Parathyroid adenoma (tissue), 2 donors: ENCODE measurements around the gene SIGMAR1.

Experiments
- H2AFZ ChIP-seq: fragments of 300-600 bp; sonication (generic); one replicate; pipeline ENCODE4 v1.7.0; 2017; ENCODE audit warnings: antibody characterized with exemption, mild to moderate bottlenecking
- H3K27ac ChIP-seq: fragments of 300-600 bp; sonication (generic); one replicate; pipeline ENCODE4 v1.7.0; 2017
- H3K27me3 ChIP-seq: fragments of 300-600 bp; sonication (generic); one replicate; pipeline ENCODE4 v1.7.0; 2017; ENCODE audit warnings: low read length; ENCODE audit not compliant: control insufficient read depth, insufficient read depth
- H3K36me3 ChIP-seq: fragments of 300-600 bp; sonication (generic); one replicate; pipeline ENCODE4 v1.7.0; 2017; ENCODE audit warnings: low read length; ENCODE audit not compliant: control insufficient read depth, insufficient read depth
- H3K4me1 ChIP-seq: fragments of 300-600 bp; sonication (generic); one replicate; pipeline ENCODE4 v1.7.0; 2017; ENCODE audit warnings: control low read depth
- H3K4me2 ChIP-seq: fragments of 300-600 bp; sonication (generic); one replicate; pipeline ENCODE4 v1.7.0; 2017; ENCODE audit warnings: low read length
- H3K4me3 ChIP-seq: fragments of 300-600 bp; sonication (generic); one replicate; pipeline ENCODE4 v1.7.0; 2017; ENCODE audit warnings: low read depth, low read length
- H3K79me2 ChIP-seq: fragments of 300-600 bp; sonication (generic); one replicate; pipeline ENCODE4 v1.7.0; 2017; ENCODE audit warnings: control low read depth
- H3K9ac ChIP-seq: fragments of 300-600 bp; sonication (generic); one replicate; pipeline ENCODE4 v1.7.0; 2017; ENCODE audit warnings: mild to moderate bottlenecking
- H3K9me3 ChIP-seq: fragments of 300-600 bp; sonication (generic); one replicate; pipeline ENCODE4 v1.7.0; 2017; ENCODE audit warnings: low read length; ENCODE audit not compliant: control insufficient read depth
- CTCF ChIP-seq: fragments of 300-600 bp; sonication (generic); IDR thresholded peaks from one replicate; pipeline ENCODE4 v1.7.0; 2017; ENCODE audit warnings: antibody characterized with exemption, mild to moderate bottlenecking
- donor health status: primary hyperparathyroidism.

Gene SIGMAR1

GRCh38 chr9:34637356-34638137 lies at the start of gene SIGMAR1:
SIGMAR1 (minus strand) TSS chr9:34637787; CDS start chr9:34637697, 90 bp downstream.
- no peaks in the 10 kb centered on the region for H3K27me3 ChIP-seq
- peaks cover 5% of the 10 kb centered on the region for H3K4me1 ChIP-seq
- no peaks in the 10 kb centered on the region for H3K79me2 ChIP-seq
- peak within 1 kb of the TSS; percentile 78 for H3K27ac ChIP-seq
- no peaks in the 10 kb centered on the region for H3K36me3 ChIP-seq
- H2AFZ ChIP-seq, result peak within 1 kb of the TSS; percentile 96
- H3K4me3 ChIP-seq, result peak within 1 kb of the TSS; percentile 71
- no peak within 1 kb of the TSS for H3K9ac ChIP-seq
- TF ChIP-seq CTCF, result no peak
- H3K4me2 ChIP-seq, result peak within 1 kb of the TSS; percentile 90
- no peaks in the 10 kb centered on the region for H3K9me3 ChIP-seq

GRCh38 chr9:34686732-34687131 lies 49.1 kb upstream of the SIGMAR1 start:
- no peak overlapping the region for H2AFZ ChIP-seq
- H3K9ac ChIP-seq, result no peak overlapping the region
- H3K4me3 ChIP-seq, result no peak overlapping the region
- no peak overlapping the region for H3K4me2 ChIP-seq
- H3K9me3 ChIP-seq, result no peaks in the 10 kb centered on the region
- no peak for TF ChIP-seq CTCF
- no peaks in the 10 kb centered on the region for H3K4me1 ChIP-seq
- H3K36me3 ChIP-seq, result no peaks in the 10 kb centered on the region
- H3K79me2 ChIP-seq, result no peaks in the 10 kb centered on the region
- H3K27me3 ChIP-seq, result no peaks in the 10 kb centered on the region
- H3K27ac ChIP-seq, result no peak overlapping the region

GRCh38 chr9:34686231-34686630 lies 48.6 kb upstream of the SIGMAR1 start:
- Histone ChIP-seq H3K9ac (no peak overlapping the region), H3K4me2 (no peak overlapping the region), H3K27me3 (no peaks in the 10 kb centered on the region), H3K4me3 (no peak overlapping the region), H3K36me3 (no peaks in the 10 kb centered on the region), H3K79me2 (no peaks in the 10 kb centered on the region), H2AFZ (no peak overlapping the region), H3K27ac (no peak overlapping the region), H3K9me3 (no peaks in the 10 kb centered on the region), H3K4me1 (no peaks in the 10 kb centered on the region)
- no peak for TF ChIP-seq CTCF

GRCh38 chr9:34685591-34685990 lies 48.0 kb upstream of the SIGMAR1 start:
- no peaks in the 10 kb centered on the region for H3K9me3 ChIP-seq
- no peaks in the 10 kb centered on the region for H3K27me3 ChIP-seq
- H3K4me1 ChIP-seq, result no peaks in the 10 kb centered on the region
- no peak overlapping the region for H3K4me2 ChIP-seq
- H3K36me3 ChIP-seq, result no peaks in the 10 kb centered on the region
- no peaks in the 10 kb centered on the region for H3K79me2 ChIP-seq
- no peak overlapping the region for H3K4me3 ChIP-seq
- no peak overlapping the region for H3K9ac ChIP-seq
- no peak overlapping the region for H3K27ac ChIP-seq
- H2AFZ ChIP-seq, result no peak overlapping the region
- TF ChIP-seq CTCF, result no peak

- no peaks in the 10 kb centered on the region for H3K4me1 ChIP-seq
- H3K27me3 ChIP-seq, result no peaks in the 10 kb centered on the region
- no peaks in the 10 kb centered on the region for H3K36me3 ChIP-seq
- H3K79me2 ChIP-seq, result no peaks in the 10 kb centered on the region
- TF ChIP-seq CTCF, result no peak
- H3K9ac ChIP-seq, result no peak overlapping the region
- H3K4me2 ChIP-seq, result no peak overlapping the region
- H3K27ac ChIP-seq, result no peak overlapping the region
- H2AFZ ChIP-seq, result no peak overlapping the region
- no peak overlapping the region for H3K4me3 ChIP-seq
- no peaks in the 10 kb centered on the region for H3K9me3 ChIP-seq
Measured at GRCh38 chr9:34684816-34685215, 47.2 kb upstream of the SIGMAR1 start.
